SH-SY5Y (cell line): ENCODE data around the gene SCP2.

ENCODE experiments used
- GATA2 ChIP-seq: IDR thresholded peaks from 2 replicates; pipeline ENCODE4 v1.6.1; 2011; ENCODE audit warnings: mild to moderate bottlenecking, low read depth, low read length
- GATA3 ChIP-seq: IDR thresholded peaks from 2 replicates; pipeline ENCODE4 v1.6.1; 2011; ENCODE audit warnings: low read depth, mild to moderate bottlenecking, low read length, moderate library complexity

The SCP2 gene

GRCh38 chr1:52911541-52911940 is 15.5 kb upstream of the SCP2 start:
- TF ChIP-seq GATA3, result no peak
- TF ChIP-seq GATA2, result no peak

GRCh38 chr1:52913014-52913413 is 14.1 kb upstream of the SCP2 start:
- TF ChIP-seq GATA2 (no peak), GATA3 (no peak)

GRCh38 chr1:52913537-52913936 is 13.5 kb upstream of the SCP2 start:
- TF ChIP-seq GATA3 (no peak), GATA2 (no peak)

- TF ChIP-seq GATA2 (no peak), GATA3 (no peak)
Observed at GRCh38 chr1:52914463-52914862, 12.6 kb upstream of the SCP2 start.

- TF ChIP-seq GATA2 (no peak), GATA3 (no peak)
Observed at GRCh38 chr1:52915211-52915854, 11.7 kb upstream of the SCP2 start.

- TF ChIP-seq GATA3 (no peak), GATA2 (no peak)
Observed at GRCh38 chr1:52915855-52916220, 11.2 kb upstream of the SCP2 start.

GRCh38 chr1:52916241-52916975 is 10.7 kb upstream of the SCP2 start:
- TF ChIP-seq GATA2 (no peak), GATA3 (no peak)

- no peak for TF ChIP-seq GATA3
- TF ChIP-seq GATA2, result no peak
Observed at GRCh38 chr1:52917156-52917555, 9.9 kb upstream of the SCP2 start.

GRCh38 chr1:52917581-52917980 is 9.5 kb upstream of the SCP2 start:
- no peak for TF ChIP-seq GATA2
- TF ChIP-seq GATA3, result no peak

GRCh38 chr1:52918201-52918600 is 8.9 kb upstream of the SCP2 start:
- TF ChIP-seq GATA3, result no peak
- no peak for TF ChIP-seq GATA2

- no peak for TF ChIP-seq GATA2
- TF ChIP-seq GATA3, result no peak
Observed at GRCh38 chr1:52919051-52919722, 7.9 kb upstream of the SCP2 start.

GRCh38 chr1:52919723-52920483 is 7.2 kb upstream of the SCP2 start:
- TF ChIP-seq GATA2 (no peak), GATA3 (no peak)

GRCh38 chr1:52920791-52921291 is 6.2 kb upstream of the SCP2 start:
- no peak for TF ChIP-seq GATA3
- no peak for TF ChIP-seq GATA2

GRCh38 chr1:52925571-52926005 is 1.5 kb upstream of the SCP2 start:
- TF ChIP-seq GATA2, result no peak
- no peak for TF ChIP-seq GATA3
